Dermis lymphatic vessel endothelial cell (primary cell): Measurements from ENCODE around the gene ZSWIM2. TPM values are rescaled to one million over a fixed set of nuclear protein-coding genes. Genes with fewer than 3 reads are reported as not detected.

ENCODE experiments used
- total RNA-seq: library from RNA; depleted of rRNA; stranded (reverse); fragments of >200 nt; gene quantifications from 2 replicates; pipeline ENCODE4 v1.2.1, GENCODE V29; 2014

The ZSWIM2 gene, protein sequence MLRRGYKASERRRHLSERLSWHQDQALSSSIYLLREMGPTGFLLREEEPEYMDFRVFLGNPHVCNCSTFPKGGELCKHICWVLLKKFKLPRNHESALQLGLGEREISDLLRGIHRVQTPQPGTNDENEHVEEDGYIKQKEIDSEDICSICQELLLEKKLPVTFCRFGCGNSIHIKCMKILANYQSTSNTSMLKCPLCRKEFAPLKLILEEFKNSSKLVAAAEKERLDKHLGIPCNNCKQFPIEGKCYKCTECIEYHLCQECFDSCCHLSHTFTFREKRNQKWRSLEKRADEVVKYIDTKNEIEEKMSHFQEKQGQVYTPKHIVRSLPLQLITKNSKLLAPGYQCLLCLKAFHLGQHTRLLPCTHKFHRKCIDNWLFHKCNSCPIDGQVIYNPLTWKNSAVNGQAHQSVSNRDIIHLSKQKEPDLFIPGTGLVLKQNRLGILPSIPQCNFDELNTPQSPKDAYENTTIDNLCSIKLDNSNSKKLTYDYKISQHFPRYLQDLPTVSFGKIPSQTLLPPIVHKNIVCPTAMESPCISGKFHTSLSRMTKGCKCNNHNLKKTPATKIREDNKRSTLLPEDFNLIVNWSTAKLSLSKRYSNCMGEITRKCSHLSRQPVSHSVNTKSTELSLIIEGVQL
- not detected in 2 replicates for total RNA-seq

DNA sequence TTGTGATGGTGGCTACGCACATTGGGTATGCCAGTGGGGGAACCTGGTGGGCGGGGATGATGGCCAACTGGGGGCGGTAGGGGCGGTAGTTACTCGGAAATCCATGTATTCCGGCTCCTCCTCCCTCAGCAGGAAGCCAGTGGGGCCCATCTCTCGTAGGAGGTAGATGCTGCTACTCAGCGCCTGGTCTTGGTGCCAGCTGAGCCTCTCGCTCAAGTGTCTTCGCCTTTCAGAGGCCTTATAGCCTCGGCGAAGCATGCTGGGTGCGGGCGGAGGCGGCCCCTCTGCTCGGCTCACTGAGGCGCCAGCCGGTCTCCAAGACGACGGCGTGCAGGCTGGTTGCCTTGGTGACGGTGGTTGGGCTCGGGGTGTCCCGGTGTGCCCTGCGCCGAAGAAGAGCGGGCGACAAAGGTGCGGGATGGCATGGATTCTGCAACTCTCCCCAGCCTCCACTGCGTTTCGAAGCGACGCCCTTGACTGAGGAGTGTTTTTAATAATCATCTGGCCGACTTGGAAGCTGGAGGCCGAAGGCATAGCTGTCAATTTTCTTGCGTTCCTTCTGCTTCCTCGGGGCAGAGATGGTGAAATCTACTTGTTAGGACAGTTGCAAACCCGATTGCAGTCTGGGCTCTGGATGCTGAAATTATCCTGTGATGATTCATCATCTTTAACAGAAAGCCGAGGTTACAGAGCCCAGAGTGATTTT is at the start of gene ZSWIM2:
ZSWIM2 (minus strand) TSS at position 298 of the 706 bp plus-strand sequence; CDS start at position 258, 40 bp downstream.

Other genes starting within 250 kb of the ZSWIM2 start
- 23.0 and 74.1 TPM in 2 replicates for gene FAM171B, start 155.1 kb downstream of the ZSWIM2 start, total RNA-seq